ENCODE measurements around the gene SLC6A5. TPM values are rescaled to one million over a fixed set of nuclear protein-coding genes. Genes with fewer than 3 reads are reported as not detected.

The SLC6A5 gene
- total RNA-seq, 1 experiment from 2014 or later = not detected

DNA sequence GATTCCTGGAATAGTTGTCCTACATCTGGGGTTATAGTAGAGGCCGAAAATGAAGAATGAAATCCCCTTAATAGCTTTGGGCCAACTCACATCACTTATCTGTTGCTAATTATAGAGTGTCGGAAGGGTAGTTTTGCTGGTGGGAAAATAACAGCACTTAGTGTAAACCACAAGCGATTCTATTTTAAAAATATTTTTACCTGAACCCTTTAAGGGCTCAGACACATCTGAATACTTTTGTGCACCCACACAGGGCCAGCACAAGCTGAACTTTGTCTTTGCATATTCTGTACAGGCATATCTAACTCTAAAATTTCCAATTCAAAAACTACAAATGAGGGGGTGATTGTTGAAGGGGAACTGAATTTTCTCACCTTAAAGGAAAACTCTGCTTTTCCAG is 27.6 kb downstream of the SLC6A5 start (continued):
- TF ChIP-seq, protein P1, sequence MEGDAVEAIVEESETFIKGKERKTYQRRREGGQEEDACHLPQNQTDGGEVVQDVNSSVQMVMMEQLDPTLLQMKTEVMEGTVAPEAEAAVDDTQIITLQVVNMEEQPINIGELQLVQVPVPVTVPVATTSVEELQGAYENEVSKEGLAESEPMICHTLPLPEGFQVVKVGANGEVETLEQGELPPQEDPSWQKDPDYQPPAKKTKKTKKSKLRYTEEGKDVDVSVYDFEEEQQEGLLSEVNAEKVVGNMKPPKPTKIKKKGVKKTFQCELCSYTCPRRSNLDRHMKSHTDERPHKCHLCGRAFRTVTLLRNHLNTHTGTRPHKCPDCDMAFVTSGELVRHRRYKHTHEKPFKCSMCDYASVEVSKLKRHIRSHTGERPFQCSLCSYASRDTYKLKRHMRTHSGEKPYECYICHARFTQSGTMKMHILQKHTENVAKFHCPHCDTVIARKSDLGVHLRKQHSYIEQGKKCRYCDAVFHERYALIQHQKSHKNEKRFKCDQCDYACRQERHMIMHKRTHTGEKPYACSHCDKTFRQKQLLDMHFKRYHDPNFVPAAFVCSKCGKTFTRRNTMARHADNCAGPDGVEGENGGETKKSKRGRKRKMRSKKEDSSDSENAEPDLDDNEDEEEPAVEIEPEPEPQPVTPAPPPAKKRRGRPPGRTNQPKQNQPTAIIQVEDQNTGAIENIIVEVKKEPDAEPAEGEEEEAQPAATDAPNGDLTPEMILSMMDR (IDR thresholded peaks at IDR 0.05 in 2 of 3, conservative IDR thresholded peaks at IDR 0.05 in 1 of 3; ENCODE audit: borderline replicate concordance in 1 of 3, insufficient read depth in 1 of 3, low read depth in 2 of 3, low read length in 2 of 3) = no peak

DNA sequence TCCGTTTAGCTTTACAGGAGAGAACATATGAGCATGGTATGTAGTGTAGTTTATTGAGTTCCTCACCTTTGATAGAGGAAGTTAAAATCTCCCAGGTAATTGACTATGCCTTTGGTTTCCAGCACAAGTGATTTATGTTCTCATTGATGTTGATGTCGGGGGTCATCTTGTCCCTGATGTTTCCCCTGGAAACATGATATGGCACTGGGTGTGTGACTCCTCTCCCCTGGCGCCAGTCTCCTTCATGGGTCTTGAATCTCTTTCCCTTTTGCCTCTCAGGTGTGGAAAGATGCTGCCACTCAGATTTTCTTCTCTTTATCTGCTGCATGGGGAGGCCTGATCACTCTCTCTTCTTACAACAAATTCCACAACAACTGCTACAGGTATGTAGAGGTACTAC is 28.3 kb downstream of the SLC6A5 start:
- Histone ChIP-seq H3K9ac (ENCODE audit: low read length) (no peak overlapping the region), H3K9me2 (ENCODE audit: insufficient read depth) (no peaks in the 10 kb centered on the region), H4K20me1 (ENCODE audit: insufficient read depth) (no peaks in the 10 kb centered on the region), H3K9me3 (ENCODE audit: control insufficient read depth in 1 of 2, insufficient read depth in 1 of 2, low read depth in 1 of 2, low read length in 2 of 2) (no peaks in the 10 kb centered on the region), H3K27me3 (ENCODE audit: insufficient read depth, low read length) (peaks cover 17% of the 10 kb centered on the region; the same call in 1 of the 2 replicates), H3K4me2 (ENCODE audit: low read length) (no peak overlapping the region), H3K4me3 (replicated peaks in 1 of 2; ENCODE audit: low read depth in 1 of 2, low read length in 2 of 2) (no peak overlapping the region), H2AFZ (ENCODE audit: low read depth, low read length, poor library complexity, severe bottlenecking) (no peak overlapping the region), H3K36me3 (ENCODE audit: control insufficient read depth in 1 of 2, insufficient read depth in 2 of 2, low read length in 2 of 2) (no peaks in the 10 kb centered on the region), H3K79me2 (ENCODE audit: insufficient read depth, low read length) (no peaks in the 10 kb centered on the region), H3K27ac (ENCODE audit: low read depth, low read length) (no peak overlapping the region), H3K4me1 (ENCODE audit: control insufficient read depth in 1 of 2, insufficient read depth in 2 of 2, low read length in 2 of 2) (no peaks in the 10 kb centered on the region)
- CTCF ChIA-PET = no interaction called here
- RAD21 ChIA-PET (ENCODE audit: low non-redundant PET in 1 of 2, low total read pairs in 2 of 2, uncharacterized antibody in 2 of 2, unreplicated experiment in 2 of 2) = no interaction called here
- DNase-seq (ENCODE audit: low read depth, low spot score) (no peak), ATAC-seq (no peak; the same call in 1 of the 2 replicates)
- POLR2A ChIA-PET = no interaction called here
- BruUV-seq (replicated peaks) = no TSS peak
- intact Hi-C loops (cut with micrococcal nuclease) = no loop called here
- TF ChIP-seq FOSL1 (IDR thresholded peaks at IDR 0.05; ENCODE audit: low read depth) (no peak), EZH2phosphoT487 (IDR thresholded peaks at IDR 0.05; ENCODE audit: borderline replicate concordance) (no peak), SP1 (IDR thresholded peaks at IDR 0.05; ENCODE audit: low read depth) (no peak), ZFX (IDR thresholded peaks at IDR 0.05) (no peak), YY1 (IDR thresholded peaks at IDR 0.05; ENCODE audit: extremely low read depth, insufficient replicate concordance, low read depth, low read length) (no peak), ZNF274 (IDR thresholded peaks at IDR 0.05; ENCODE audit: low read depth, low read length) (no peak), SRF (IDR thresholded peaks at IDR 0.05; ENCODE audit: low read depth) (no peak), EZH2 (IDR thresholded peaks at IDR 0.05) (no peak), JUND (IDR thresholded peaks at IDR 0.05) (no peak), ELF1 (IDR thresholded peaks at IDR 0.05; ENCODE audit: borderline replicate concordance, low read depth) (no peak), CBX3 (IDR thresholded peaks at IDR 0.05; ENCODE audit: low read depth) (no peak), POLR2A (IDR thresholded peaks at IDR 0.05; ENCODE audit: borderline replicate concordance, extremely low read depth, insufficient read depth, insufficient read length) (no peak), RAD21 (IDR thresholded peaks at IDR 0.05; ENCODE audit: low read depth) (no peak)
- TF ChIP-seq, protein P2, sequence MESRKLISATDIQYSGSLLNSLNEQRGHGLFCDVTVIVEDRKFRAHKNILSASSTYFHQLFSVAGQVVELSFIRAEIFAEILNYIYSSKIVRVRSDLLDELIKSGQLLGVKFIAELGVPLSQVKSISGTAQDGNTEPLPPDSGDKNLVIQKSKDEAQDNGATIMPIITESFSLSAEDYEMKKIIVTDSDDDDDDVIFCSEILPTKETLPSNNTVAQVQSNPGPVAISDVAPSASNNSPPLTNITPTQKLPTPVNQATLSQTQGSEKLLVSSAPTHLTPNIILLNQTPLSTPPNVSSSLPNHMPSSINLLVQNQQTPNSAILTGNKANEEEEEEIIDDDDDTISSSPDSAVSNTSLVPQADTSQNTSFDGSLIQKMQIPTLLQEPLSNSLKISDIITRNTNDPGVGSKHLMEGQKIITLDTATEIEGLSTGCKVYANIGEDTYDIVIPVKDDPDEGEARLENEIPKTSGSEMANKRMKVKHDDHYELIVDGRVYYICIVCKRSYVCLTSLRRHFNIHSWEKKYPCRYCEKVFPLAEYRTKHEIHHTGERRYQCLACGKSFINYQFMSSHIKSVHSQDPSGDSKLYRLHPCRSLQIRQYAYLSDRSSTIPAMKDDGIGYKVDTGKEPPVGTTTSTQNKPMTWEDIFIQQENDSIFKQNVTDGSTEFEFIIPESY (IDR thresholded peaks at IDR 0.05; ENCODE audit: extremely low read depth, insufficient replicate concordance, low read length) = no peak
- TF ChIP-seq, protein P3, sequence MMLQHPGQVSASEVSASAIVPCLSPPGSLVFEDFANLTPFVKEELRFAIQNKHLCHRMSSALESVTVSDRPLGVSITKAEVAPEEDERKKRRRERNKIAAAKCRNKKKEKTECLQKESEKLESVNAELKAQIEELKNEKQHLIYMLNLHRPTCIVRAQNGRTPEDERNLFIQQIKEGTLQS (IDR thresholded peaks at IDR 0.05) = no peak
- TF ChIP-seq, protein P4, sequence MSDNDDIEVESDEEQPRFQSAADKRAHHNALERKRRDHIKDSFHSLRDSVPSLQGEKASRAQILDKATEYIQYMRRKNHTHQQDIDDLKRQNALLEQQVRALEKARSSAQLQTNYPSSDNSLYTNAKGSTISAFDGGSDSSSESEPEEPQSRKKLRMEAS (IDR thresholded peaks at IDR 0.05) = no peak

Data from HCT116 (cell line).